ENCODE data around the gene FSTL4. TPM values are rescaled to one million over a fixed set of nuclear protein-coding genes. Genes with fewer than 3 reads are reported as not detected.

Gene FSTL4
- total RNA-seq, 3 donors from 2014 or later: 0.42 to 1.7 (median 0.46) TPM

DNA sequence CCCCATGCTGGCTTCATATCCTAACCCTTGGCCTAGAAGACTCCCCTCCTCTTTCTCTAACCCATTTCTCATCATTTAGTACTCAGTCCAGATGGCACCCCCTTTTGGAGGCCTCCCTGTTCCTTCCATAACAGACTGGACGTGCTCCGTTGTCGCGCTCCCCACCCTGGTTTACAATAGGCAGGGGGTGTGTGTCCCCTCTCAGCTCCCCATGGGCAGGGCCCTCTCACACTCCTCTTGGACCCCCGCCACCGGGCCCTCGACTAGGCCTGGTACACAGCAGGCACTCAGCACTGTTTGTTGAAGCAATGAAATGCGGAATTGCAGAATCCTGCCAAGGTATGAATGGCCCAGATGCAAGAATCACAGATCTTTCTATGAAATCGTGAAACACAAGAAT, 227.4 kb downstream of the FSTL4 start:
- ATAC-seq: no peak
- Mint-ChIP-seq H3K36me3 (ENCODE audit: insufficient read depth) (no peaks in the 10 kb centered on the region), H3K4me1 (ENCODE audit: low read depth) (peaks cover 2% of the 10 kb centered on the region), H3K9me3 (no peaks in the 10 kb centered on the region), H3K27me3 (ENCODE audit: low read depth) (peaks cover 15% of the 10 kb centered on the region), H3K4me3 (no peak overlapping the region)
- DNase-seq: no peak

DNA sequence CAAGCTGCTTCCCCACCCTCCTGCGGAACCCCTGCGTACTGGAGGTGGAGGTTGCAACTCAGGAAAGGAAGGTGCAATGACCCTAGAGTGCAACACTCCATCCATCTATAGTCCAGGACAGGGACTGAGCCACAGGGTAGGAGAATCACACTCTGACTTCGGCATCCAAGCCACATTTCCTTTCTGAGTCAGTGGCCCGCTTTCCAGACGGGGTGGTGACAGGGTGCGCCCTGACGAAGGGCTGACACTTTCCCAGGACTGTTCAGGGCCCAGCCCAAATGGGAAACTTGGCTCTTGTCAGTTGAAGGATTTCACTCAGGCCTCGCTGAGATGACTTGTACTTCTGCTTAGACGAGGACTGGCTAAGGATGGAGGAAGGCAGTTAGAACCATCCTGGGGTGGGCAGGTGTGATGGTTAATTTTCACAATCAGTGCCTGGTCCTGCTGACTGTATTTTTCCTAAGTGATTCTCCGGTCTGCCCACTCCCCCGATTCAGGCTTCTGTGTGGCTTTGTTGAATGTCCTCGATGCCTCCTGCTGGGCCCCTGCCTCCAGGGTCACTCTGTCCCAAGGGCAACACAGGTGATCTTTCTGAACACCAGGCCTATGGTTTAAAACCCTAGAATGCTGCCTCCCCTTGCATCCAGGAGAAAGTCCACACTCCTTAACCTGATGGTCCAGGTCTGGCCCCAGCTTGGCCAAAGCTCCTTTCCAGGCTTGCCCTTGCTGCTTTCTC, 228.1 kb downstream of the FSTL4 start:
- ATAC-seq: no peak
- H3K4me3 Mint-ChIP-seq: no peak overlapping the region
- peaks cover 2% of the 10 kb centered on the region for H3K4me1 Mint-ChIP-seq (ENCODE audit: low read depth)
- H3K9me3 Mint-ChIP-seq: no peaks in the 10 kb centered on the region
- no peaks in the 10 kb centered on the region for H3K36me3 Mint-ChIP-seq (ENCODE audit: insufficient read depth)
- DNase-seq: no peak
- H3K27me3 Mint-ChIP-seq (ENCODE audit: low read depth): peaks cover 14% of the 10 kb centered on the region

DNA sequence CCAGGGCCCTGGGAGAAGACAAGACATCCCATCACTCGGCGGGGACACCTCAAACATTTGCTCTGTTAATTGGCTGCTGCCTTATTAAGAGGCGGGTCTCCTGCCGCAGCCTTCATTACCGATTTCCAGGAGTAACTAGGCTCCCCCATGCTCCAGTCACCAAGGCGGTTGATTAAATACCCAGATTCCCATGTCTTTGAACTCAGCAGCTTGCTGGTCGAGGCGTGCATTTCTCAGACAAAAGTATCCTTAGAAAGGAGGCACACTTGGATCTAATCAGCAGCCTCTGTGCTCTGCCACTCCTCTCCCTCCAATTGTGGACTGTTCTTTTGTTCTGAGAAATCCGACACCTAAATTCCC, 228.8 kb downstream of the FSTL4 start:
- H3K27me3 Mint-ChIP-seq (ENCODE audit: low read depth): peaks cover 10% of the 10 kb centered on the region
- no peaks in the 10 kb centered on the region for H3K36me3 Mint-ChIP-seq (ENCODE audit: insufficient read depth)
- no peak for ATAC-seq
- no peak overlapping the region for H3K4me3 Mint-ChIP-seq
- H3K9me3 Mint-ChIP-seq: no peaks in the 10 kb centered on the region
- no peak for DNase-seq
- H3K4me1 Mint-ChIP-seq (ENCODE audit: low read depth): peaks cover 2% of the 10 kb centered on the region

DNA sequence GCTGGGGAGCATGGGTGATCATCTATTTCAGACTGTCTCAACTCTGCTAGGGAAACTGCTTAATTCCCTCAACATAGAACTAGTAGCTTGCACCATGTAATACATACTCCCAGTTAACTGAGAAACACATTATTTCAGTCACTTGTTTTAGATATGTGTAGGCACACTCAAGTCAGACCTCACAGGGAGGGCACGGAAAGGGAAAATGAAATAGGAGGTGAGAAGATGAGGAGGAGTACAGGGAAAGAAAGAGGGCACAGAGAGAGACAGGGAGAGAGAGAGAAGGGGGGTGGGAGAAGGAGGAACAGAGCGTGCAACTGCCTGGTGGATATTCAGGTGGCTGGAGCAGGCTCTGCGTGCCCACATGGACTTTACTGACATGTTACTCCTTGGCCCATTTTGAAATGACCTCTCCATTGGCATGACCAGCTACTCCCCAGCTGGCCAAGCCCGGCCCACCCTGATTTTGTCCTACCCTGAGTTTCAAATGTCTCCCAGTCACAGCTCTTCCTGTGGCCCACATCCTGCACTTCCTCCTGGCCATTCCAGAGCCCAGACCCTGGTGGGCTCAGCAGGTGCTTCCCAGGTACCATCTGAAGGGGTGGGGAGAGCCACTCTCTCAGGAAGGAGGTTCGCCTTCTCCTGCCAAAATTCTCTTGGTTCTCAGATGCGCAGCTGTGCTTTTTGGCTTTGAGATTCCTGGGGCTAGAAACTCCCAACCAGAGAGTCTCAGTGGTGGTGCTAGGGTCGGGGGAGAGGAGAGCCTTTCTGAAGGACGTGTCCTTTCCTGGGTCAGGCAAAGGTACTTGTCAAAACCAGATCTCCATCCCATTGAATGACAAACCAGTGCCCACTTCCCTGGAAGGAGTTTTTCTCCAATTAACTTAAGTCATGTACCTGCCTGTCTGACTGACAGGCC, 229.4 kb downstream of the FSTL4 start:
- DNase-seq: no peak
- ATAC-seq: no peak
- H3K27me3 Mint-ChIP-seq (ENCODE audit: low read depth): peaks cover 9% of the 10 kb centered on the region
- H3K4me3 Mint-ChIP-seq: no peak overlapping the region
- no peaks in the 10 kb centered on the region for H3K36me3 Mint-ChIP-seq (ENCODE audit: insufficient read depth)
- H3K9me3 Mint-ChIP-seq: peaks cover 2% of the 10 kb centered on the region
- H3K4me1 Mint-ChIP-seq (ENCODE audit: low read depth): peaks cover 2% of the 10 kb centered on the region

DNA sequence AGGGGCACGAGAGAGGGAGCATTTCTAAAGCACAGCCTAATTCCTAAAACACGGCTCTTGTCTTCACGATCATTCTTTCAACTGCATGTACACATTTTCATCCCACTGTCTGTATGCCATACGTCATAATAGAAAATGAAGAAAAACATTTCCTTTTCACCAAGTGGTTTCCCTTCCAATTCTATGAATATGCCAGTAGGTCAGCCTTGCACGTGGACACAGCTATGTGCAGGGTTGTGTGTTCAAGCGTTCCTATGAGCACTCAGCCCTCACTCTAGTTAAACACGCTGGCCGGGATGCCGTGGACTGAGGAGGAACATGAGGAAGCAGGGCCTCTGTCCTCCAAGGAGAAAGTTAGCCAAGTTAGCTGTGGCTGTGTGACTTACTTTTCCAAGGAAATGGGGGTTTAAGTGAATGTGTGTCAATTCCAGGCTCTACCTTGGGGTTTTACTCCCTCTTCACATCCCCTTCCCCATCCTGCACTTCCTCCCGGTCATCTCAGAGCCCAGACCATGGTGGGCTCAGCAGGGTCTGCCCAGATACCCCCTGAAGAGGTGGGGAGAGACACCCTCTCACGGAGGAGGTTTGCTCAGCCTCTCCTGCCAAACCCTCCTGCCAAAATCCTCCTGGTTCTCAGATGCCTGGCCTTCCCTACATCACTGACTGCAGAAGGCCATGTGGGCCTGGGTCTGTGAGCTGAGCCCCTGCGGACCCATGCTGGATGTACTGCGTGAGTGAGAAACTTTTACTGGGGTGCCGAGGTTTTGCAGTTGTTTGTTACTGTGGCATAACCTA, 230.6 kb downstream of the FSTL4 start:
- ATAC-seq (no peak), DNase-seq (no peak)
- Mint-ChIP-seq H3K9me3 (peaks cover 13% of the 10 kb centered on the region), H3K4me3 (no peak overlapping the region), H3K36me3 (ENCODE audit: insufficient read depth) (peaks cover 3% of the 10 kb centered on the region), H3K4me1 (ENCODE audit: low read depth) (peaks cover 2% of the 10 kb centered on the region), H3K27me3 (ENCODE audit: low read depth) (peaks cover 7% of the 10 kb centered on the region)

DNA sequence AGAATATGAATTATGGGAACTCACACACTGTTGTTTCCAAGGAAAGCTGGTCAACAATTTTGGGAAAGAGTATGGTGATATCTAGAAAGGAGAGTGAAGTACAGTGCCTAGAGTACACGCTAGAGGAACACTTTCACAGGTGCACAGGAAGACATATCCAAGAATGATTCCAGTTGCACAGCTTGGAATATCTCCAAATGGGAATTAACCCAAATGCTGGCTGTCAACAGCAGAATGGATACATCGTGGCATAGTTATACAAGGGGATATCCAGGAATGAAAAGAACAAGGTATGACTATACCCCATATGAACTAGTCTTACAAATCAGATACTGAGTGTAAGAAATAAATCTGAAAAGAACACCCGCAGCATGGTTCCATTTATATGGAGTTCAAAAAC, 231.3 kb downstream of the FSTL4 start:
- peaks cover 7% of the 10 kb centered on the region for H3K27me3 Mint-ChIP-seq (ENCODE audit: low read depth)
- H3K4me1 Mint-ChIP-seq (ENCODE audit: low read depth): no peaks in the 10 kb centered on the region
- no peak for ATAC-seq

DNA sequence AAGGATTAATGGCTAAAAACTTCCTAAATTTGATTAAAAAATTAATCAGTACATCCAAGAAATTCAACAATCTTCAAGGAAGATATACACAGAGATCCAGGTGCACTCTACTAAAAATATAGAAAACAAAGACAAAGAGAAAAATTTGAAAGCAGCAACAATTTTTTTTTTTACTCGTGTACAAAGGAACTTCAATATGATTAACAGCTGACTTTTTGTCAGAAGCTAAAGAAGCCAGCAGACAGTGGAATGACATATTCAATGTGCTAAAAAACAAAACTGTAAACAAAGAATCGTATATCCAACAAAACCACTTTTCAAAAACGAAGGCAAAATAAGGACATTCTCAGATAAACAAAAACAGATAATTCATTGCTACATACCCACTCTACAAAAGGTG, 234.6 kb downstream of the FSTL4 start:
- Mint-ChIP-seq H3K9me3 (peaks cover 17% of the 10 kb centered on the region), H3K27me3 (ENCODE audit: low read depth) (peaks cover 7% of the 10 kb centered on the region), H3K4me3 (no peak overlapping the region), H3K36me3 (ENCODE audit: insufficient read depth) (peaks cover 3% of the 10 kb centered on the region), H3K4me1 (ENCODE audit: low read depth) (no peaks in the 10 kb centered on the region)
- ATAC-seq: no peak
- no peak for DNase-seq

More for the DNA sequence above, 231.3 kb downstream of the FSTL4 start:
- Mint-ChIP-seq H3K4me3 (no peak overlapping the region), H3K36me3 (ENCODE audit: insufficient read depth) (peaks cover 3% of the 10 kb centered on the region), H3K9me3 (peaks cover 17% of the 10 kb centered on the region)
- DNase-seq: no peak

DNA sequence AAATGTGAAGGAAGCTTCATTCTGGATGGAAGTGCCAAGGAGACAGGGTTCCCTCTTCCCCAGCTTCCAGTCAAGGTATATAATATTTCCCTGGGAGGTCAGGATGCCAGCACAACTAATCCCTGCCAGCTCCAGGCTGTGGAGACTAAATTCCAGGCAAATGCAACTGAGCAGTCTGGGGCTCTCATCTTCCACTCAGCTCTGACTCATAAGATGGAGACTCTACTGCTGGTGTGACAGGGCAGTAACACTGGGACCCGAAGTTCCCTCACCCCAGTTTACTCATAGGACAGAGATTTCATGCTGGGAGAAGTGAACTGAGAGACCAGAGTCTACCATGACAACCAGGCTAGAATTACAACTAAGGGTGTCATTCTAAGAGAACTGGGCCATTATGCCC, 235.4 kb downstream of the FSTL4 start:
- ATAC-seq (no peak), DNase-seq (no peak)
- Mint-ChIP-seq H3K36me3 (ENCODE audit: insufficient read depth) (peaks cover 3% of the 10 kb centered on the region), H3K4me3 (no peak overlapping the region), H3K4me1 (ENCODE audit: low read depth) (no peaks in the 10 kb centered on the region), H3K27me3 (ENCODE audit: low read depth) (peaks cover 7% of the 10 kb centered on the region), H3K9me3 (peaks cover 17% of the 10 kb centered on the region)

DNA sequence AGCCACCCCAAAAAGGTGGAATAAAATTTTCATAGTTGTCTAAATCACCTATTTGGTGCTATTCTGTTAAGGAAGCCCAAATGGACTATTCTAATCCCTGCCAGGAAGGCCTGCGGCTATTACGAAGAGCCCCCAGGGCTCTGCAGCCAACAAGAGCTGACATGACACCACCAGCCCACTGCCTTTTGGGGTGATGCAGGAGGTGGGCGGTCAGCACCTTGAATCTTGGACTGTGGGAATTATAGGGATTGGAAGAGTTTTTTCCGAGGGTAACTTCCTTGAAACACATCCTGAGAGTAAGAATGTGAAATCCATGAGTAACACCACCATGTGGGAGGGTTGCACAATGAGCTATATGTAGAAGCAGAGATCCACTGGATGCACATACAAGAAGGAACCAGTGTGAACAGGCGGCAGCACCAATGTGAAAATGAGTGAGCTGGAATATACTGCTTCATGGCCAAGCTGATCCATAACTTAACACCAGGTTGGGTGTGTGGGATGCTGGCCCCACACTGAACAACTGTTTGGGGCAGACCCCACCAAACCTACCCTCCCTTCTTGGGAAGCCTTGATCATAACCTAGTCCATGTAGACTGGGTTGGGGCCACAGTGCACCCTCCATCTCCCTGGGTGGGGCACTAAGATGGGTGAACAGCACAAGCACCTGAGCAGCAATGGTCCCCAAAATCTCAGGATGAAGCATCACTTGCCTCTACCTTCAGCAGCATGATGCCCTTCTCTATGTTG, 239.0 kb downstream of the FSTL4 start:
- H3K4me3 Mint-ChIP-seq: no peak overlapping the region
- DNase-seq: no peak
- no peak for ATAC-seq
- peaks cover 3% of the 10 kb centered on the region for H3K36me3 Mint-ChIP-seq (ENCODE audit: insufficient read depth)
- no peaks in the 10 kb centered on the region for H3K4me1 Mint-ChIP-seq (ENCODE audit: low read depth)
- peaks cover 10% of the 10 kb centered on the region for H3K27me3 Mint-ChIP-seq (ENCODE audit: low read depth)
- peaks cover 17% of the 10 kb centered on the region for H3K9me3 Mint-ChIP-seq

DNA sequence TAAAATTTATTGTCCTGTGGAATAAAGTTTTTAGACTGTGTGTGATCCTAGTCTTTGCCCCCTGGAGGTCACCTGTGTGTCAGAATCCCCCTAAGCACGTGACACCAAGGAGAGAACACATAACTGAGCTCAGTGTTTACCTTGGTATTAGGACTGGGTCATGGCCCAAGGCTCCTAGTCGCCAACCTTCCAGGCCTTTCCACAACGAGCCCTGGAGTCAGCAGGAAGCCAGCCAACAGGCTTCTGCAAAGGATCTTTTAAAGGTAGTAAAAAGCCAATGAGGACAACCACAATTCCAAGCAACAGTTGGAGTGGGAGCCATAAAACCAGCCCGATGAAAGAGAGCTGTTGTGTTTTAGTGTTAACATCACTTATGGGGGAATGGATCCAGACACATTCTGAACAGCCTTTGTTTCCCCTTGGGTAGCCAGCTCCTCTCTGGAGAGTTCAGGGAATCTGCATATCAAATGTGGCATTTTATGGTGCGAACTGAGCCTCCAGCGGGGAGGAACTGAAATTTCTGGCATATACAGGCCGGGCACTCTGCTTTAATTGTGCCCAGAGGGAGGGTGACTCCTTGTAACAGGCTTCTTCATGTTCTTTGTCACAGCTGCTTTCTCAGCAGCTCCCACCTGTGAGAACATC, 239.9 kb downstream of the FSTL4 start:
- H3K4me3 Mint-ChIP-seq: no peak overlapping the region
- peaks cover 11% of the 10 kb centered on the region for H3K9me3 Mint-ChIP-seq
- ATAC-seq (no peak), DNase-seq (no peak)
- no peaks in the 10 kb centered on the region for H3K4me1 Mint-ChIP-seq (ENCODE audit: low read depth)
- peaks cover 9% of the 10 kb centered on the region for H3K27me3 Mint-ChIP-seq (ENCODE audit: low read depth)
- H3K36me3 Mint-ChIP-seq (ENCODE audit: insufficient read depth): peaks cover 2% of the 10 kb centered on the region

DNA sequence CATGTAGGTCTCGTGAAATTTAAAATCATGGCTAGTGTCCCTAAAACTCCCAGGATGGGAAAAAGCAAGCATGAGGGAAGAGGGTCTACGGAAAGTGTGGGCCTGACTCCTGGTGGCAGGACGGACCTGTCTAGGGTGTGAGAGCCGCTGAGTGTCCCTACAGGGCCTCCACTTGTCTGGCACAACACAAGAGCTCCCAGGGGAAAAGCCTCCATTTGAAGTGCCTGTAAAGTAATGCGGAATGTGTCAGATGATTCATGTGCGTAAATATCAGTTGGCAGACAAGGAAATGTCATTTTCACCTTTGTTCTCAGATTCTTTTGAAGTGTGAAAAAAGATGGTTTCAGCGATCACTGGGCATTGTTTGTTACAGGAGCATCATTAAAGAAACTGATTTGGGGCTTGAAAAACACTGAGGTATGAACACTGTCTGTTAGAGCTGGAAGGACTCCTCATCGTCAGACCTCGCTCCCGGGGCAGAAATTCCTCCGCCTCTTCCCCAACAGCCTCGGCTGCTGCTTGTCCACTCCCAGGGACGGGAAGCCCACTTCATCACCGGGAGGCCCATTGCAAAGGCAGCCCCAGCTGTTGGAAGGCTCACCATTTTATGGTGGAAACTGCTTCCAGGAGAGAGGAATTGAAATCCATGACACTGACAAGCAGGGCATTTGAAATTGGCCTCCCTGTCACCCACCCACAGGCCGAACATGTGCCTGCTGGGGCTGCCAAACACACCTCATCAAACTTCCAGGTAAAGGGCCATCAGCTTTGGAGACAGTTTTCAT, 240.8 kb downstream of the FSTL4 start:
- DNase-seq (no peak), ATAC-seq (no peak)
- H3K27me3 Mint-ChIP-seq (ENCODE audit: low read depth): peaks cover 8% of the 10 kb centered on the region
- H3K9me3 Mint-ChIP-seq: peaks cover 4% of the 10 kb centered on the region
- H3K36me3 Mint-ChIP-seq (ENCODE audit: insufficient read depth): no peaks in the 10 kb centered on the region
- no peak overlapping the region for H3K4me3 Mint-ChIP-seq
- no peaks in the 10 kb centered on the region for H3K4me1 Mint-ChIP-seq (ENCODE audit: low read depth)

DNA sequence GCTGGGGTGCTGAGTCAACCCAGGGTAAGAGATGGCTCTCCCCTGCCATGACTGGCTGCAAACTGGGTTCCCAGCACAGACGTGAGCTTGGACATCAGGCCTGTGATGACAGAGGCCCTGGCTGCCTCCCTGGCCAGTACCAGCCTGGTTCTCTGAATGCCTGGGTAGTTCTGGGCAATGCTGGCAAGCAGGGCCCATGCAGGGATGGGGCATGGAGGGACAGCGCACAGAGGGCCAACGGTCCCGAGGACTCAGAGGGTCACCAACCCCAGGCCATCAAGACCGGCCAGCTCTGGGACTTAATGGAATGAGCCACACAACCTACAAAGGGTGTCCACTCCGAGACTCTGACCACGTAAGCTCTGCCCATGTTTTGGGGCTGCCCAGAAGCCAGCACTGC, 241.4 kb downstream of the FSTL4 start:
- Mint-ChIP-seq H3K9me3 (no peaks in the 10 kb centered on the region), H3K4me3 (no peak overlapping the region), H3K4me1 (ENCODE audit: low read depth) (no peaks in the 10 kb centered on the region), H3K36me3 (ENCODE audit: insufficient read depth) (no peaks in the 10 kb centered on the region), H3K27me3 (ENCODE audit: low read depth) (peaks cover 12% of the 10 kb centered on the region)
- ATAC-seq: no peak
- DNase-seq: no peak

All from activated T-cell treated with anti-CD3 and anti-CD28 coated beads, Interleukin-2, amount 50 U/mL, for 4 hours (primary cell).